K562 (cell line): Measurements from ENCODE around the gene UROD. TPM values are rescaled to one million over a fixed set of nuclear protein-coding genes. Genes with fewer than 3 reads are reported as not detected.

Experiments
- CAMTA2 ChIP-seq: fragments of 250-450 bp; sonication (Bioruptor Pico); conservative IDR thresholded peaks from 2 replicates; pipeline ENCODE4 v1.5.1; 2022
- CEBPB ChIP-seq: fragments of 450-650 bp; IDR thresholded peaks from 2 replicates; pipeline ENCODE4 v1.6.1; 2016; ENCODE audit warnings: missing genetic modification characterization, missing compliant biosample characterization
- EP300 ChIP-seq: IDR thresholded peaks from 2 replicates; pipeline ENCODE4 v1.6.1; 2012; ENCODE audit warnings: low read length, improper control_type of control experiment
- FOXP1 ChIP-seq: sonication (generic); formaldehyde crosslinking; IDR thresholded peaks from 2 replicates; pipeline ENCODE4 v1.8.0; 2022; ENCODE audit warnings: mild to moderate bottlenecking, missing genetic modification reagents
- HOXB6 ChIP-seq: fragments of 250-450 bp; sonication (Bioruptor Pico); IDR thresholded peaks from 2 replicates; pipeline ENCODE4 v1.5.1; 2022; ENCODE audit warnings: mild to moderate bottlenecking, borderline replicate concordance
- NR2C1 ChIP-seq, 2 experiments: fragments of 450-650 bp; IDR thresholded peaks; 2 replicates each; pipeline ENCODE4 v1.6.1; 2017; ENCODE audit warnings: mild to moderate bottlenecking in 2 of 2, antibody characterized with exemption in 1 of 2, inconsistent platforms in 1 of 2, missing compliant biosample characterization in 1 of 2, missing genetic modification characterization in 1 of 2
- PRMT5 ChIP-seq: sonication (generic); formaldehyde crosslinking; IDR thresholded peaks from 2 replicates; pipeline ENCODE4 v1.5.0; 2020; ENCODE audit warnings: missing genetic modification reagents
- RBFOX2 ChIP-seq: fragments of 200-400 bp; formaldehyde crosslinking; IDR thresholded peaks from 2 replicates; pipeline ENCODE4 v1.6.1; 2017; ENCODE audit warnings: low read depth, mild to moderate bottlenecking, low read length, moderate library complexity
- RBM14 ChIP-seq: fragments of 200-400 bp; formaldehyde crosslinking; IDR thresholded peaks from 2 replicates; pipeline ENCODE4 v1.6.1; 2018; ENCODE audit warnings: low read depth, mild to moderate bottlenecking, low read length, moderate library complexity, borderline replicate concordance; ENCODE audit not compliant: insufficient read depth
- RBM25 ChIP-seq: fragments of 200-400 bp; formaldehyde crosslinking; IDR thresholded peaks from 2 replicates; pipeline ENCODE4 v1.6.1; 2018; ENCODE audit warnings: low read length, low read depth, moderate library complexity; ENCODE audit not compliant: severe bottlenecking
- SMAD2 ChIP-seq: fragments of 150-350 bp; IDR thresholded peaks from 2 replicates; pipeline ENCODE4 v1.6.1; 2014; ENCODE audit warnings: low read depth, mild to moderate bottlenecking, low read length
- SMARCA5 ChIP-seq: fragments of 450-650 bp; IDR thresholded peaks from 2 replicates; pipeline ENCODE4 v1.6.1; 2016
- SMARCE1 ChIP-seq: fragments of 450-650 bp; IDR thresholded peaks from 2 replicates; pipeline ENCODE4 v1.7.1; 2016; ENCODE audit warnings: mild to moderate bottlenecking
- SOX6 ChIP-seq: fragments of 450-650 bp; IDR thresholded peaks from 2 replicates; pipeline ENCODE4 v1.6.1; 2014; ENCODE audit warnings: mild to moderate bottlenecking
- SRSF1 ChIP-seq: fragments of 200-400 bp; formaldehyde crosslinking; IDR thresholded peaks from 2 replicates; pipeline ENCODE4 v1.6.1; 2017; ENCODE audit warnings: mild to moderate bottlenecking, low read depth, low read length, moderate library complexity
- TGIF2 ChIP-seq: sonication (generic); formaldehyde crosslinking; IDR thresholded peaks from 2 replicates; pipeline ENCODE4 v1.8.1; 2022; ENCODE audit warnings: mild to moderate bottlenecking, missing genetic modification reagents, moderate library complexity
- ZFPM2 ChIP-seq: fragments of 250-450 bp; sonication (Bioruptor Pico); IDR thresholded peaks from 2 replicates; pipeline ENCODE4 v1.5.1; 2022; ENCODE audit warnings: mild to moderate bottlenecking
- ZKSCAN8 ChIP-seq: fragments of 200-800 bp; sonication (Bioruptor generic); IDR thresholded peaks from 2 replicates; pipeline ENCODE4 v1.6.1; 2016; ENCODE audit warnings: missing genetic modification characterization, missing compliant biosample characterization
- ZNF140 ChIP-seq: fragments of 250-450 bp; sonication (Bioruptor Pico); IDR thresholded peaks from 2 replicates; pipeline ENCODE4 v1.8.0; 2021; ENCODE audit warnings: moderate library complexity, mild to moderate bottlenecking, inconsistent platforms
- ZNF217 ChIP-seq: sonication (generic); formaldehyde crosslinking; IDR thresholded peaks from 2 replicates; pipeline ENCODE4 v1.8.0; 2022; ENCODE audit warnings: mild to moderate bottlenecking, missing genetic modification reagents
- ZNF717 ChIP-seq: fragments of 250-450 bp; sonication (Bioruptor Pico); IDR thresholded peaks from 2 replicates; pipeline ENCODE4 v1.5.0; 2021
- ZNF766 ChIP-seq: fragments of 200-800 bp; sonication (Bioruptor generic); conservative IDR thresholded peaks from 2 replicates; pipeline ENCODE4 v1.6.1; 2016; ENCODE audit warnings: missing genetic modification characterization, missing compliant biosample characterization
- polyA plus RNA-seq, 8 experiments: library from polyadenylated mRNA; depleted of rRNA in 4 of 8; stranded (reverse) in 5 of 8; unstranded in 3 of 8; fragments of >200 nt; fragmentation: Nextera tagmentation in 2 of 8; fragmentation: Illumina TruSeq in 1 of 8; extraction: Ambion mirVana in 2 of 8; extraction: Trizol in 1 of 8; gene quantifications; 2 replicates each; pipeline versions ENCODE4 v1.2.1 to v1.2.3, GENCODE V29; 2011 to 2014; ENCODE audit warnings: inconsistent platforms in 1 of 8, missing spikeins in 1 of 8
- total RNA-seq, 7 experiments: library from RNA; depleted of rRNA in 6 of 7; stranded (reverse); fragments of >200 nt in 6 of 7; fragmentation: Illumina TruSeq in 2 of 7; extraction: Trizol in 2 of 7; gene quantifications; 2 replicates each; pipeline versions ENCODE4 v1.2.1 to v1.2.3, GENCODE V29; 2011 to 2021; ENCODE audit warnings: low replicate concordance in 1 of 7
- TF ChIP-seq, protein P1 (sequence below): sonication (generic); formaldehyde crosslinking; IDR thresholded peaks from 2 replicates; pipeline ENCODE4 v1.8.0; 2023; ENCODE audit warnings: missing genetic modification reagents, mild to moderate bottlenecking, borderline replicate concordance
- TF ChIP-seq, protein P2 (sequence below): IDR thresholded peaks from 2 replicates; pipeline ENCODE4 v1.6.1; 2012; ENCODE audit warnings: low read depth, low read length, improper control_type of control experiment, borderline replicate concordance

UROD gene
- total and polyA plus RNA-seq, 9 of the 15 experiments (the other 6 are each of a cell fraction or from before 2014, with no cell fraction given), result 533 to 2,933 (median 1,100) TPM

DNA sequence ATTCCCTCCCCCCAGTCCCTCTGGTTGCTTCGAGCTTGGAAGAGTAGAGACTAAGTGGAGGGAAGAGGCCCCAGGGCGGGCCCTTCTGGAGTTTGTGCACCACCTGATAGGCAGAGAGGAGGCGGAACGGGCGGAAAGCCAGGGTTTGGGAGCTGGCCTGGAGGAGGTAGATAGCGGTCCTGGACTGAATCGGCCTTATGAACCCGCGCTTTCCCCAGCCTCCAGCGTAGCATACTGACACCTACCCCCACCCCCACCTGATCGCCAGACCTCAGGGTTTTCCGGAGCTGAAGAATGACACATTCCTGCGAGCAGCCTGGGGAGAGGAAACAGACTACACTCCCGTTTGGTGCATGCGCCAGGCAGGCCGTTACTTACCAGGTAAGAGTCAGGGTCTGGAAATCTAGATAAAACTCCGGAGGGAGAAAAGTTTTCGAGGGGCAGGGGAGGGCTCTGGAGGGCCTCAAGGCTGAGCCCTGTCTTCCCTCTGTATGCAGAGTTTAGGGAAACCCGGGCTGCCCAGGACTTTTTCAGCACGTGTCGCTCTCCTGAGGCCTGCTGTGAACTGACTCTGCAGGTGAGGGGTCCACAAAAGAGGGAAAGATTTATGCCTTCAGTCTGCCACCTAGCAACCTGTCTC is 705 bp downstream of the UROD start (continued):
- no peak; the same call in 1 of the 2 replicates for TF ChIP-seq TGIF2 (CRISPR knock-in tag)
- peak; percentile 59; the same call in 1 of the 2 replicates for TF ChIP-seq ZNF766 (CRISPR knock-in tag)
- TF ChIP-seq RBM25, result no peak
- peak; percentile 97 for TF ChIP-seq EP300
- TF ChIP-seq, protein P1, sequence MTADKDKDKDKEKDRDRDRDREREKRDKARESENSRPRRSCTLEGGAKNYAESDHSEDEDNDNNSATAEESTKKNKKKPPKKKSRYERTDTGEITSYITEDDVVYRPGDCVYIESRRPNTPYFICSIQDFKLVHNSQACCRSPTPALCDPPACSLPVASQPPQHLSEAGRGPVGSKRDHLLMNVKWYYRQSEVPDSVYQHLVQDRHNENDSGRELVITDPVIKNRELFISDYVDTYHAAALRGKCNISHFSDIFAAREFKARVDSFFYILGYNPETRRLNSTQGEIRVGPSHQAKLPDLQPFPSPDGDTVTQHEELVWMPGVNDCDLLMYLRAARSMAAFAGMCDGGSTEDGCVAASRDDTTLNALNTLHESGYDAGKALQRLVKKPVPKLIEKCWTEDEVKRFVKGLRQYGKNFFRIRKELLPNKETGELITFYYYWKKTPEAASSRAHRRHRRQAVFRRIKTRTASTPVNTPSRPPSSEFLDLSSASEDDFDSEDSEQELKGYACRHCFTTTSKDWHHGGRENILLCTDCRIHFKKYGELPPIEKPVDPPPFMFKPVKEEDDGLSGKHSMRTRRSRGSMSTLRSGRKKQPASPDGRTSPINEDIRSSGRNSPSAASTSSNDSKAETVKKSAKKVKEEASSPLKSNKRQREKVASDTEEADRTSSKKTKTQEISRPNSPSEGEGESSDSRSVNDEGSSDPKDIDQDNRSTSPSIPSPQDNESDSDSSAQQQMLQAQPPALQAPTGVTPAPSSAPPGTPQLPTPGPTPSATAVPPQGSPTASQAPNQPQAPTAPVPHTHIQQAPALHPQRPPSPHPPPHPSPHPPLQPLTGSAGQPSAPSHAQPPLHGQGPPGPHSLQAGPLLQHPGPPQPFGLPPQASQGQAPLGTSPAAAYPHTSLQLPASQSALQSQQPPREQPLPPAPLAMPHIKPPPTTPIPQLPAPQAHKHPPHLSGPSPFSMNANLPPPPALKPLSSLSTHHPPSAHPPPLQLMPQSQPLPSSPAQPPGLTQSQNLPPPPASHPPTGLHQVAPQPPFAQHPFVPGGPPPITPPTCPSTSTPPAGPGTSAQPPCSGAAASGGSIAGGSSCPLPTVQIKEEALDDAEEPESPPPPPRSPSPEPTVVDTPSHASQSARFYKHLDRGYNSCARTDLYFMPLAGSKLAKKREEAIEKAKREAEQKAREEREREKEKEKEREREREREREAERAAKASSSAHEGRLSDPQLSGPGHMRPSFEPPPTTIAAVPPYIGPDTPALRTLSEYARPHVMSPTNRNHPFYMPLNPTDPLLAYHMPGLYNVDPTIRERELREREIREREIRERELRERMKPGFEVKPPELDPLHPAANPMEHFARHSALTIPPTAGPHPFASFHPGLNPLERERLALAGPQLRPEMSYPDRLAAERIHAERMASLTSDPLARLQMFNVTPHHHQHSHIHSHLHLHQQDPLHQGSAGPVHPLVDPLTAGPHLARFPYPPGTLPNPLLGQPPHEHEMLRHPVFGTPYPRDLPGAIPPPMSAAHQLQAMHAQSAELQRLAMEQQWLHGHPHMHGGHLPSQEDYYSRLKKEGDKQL (CRISPR knock-in tag), result peak; percentile 91
- TF ChIP-seq ZNF217 (CRISPR knock-in tag), result no peak
- no peak for TF ChIP-seq ZNF717 (CRISPR knock-in tag)
- TF ChIP-seq ZFPM2 (CRISPR knock-in tag), result no peak
- TF ChIP-seq NR2C1 (IDR thresholded peaks at IDR 0.05), result no peak
- TF ChIP-seq NR2C1 (tag; IDR thresholded peaks at IDR 0.05), result peak; percentile 45; the same call in 1 of the 2 replicates
- TF ChIP-seq SMARCE1, result peak; percentile 97
- no peak for TF ChIP-seq RBM14
- TF ChIP-seq HOXB6 (CRISPR knock-in tag), result no peak
- TF ChIP-seq PRMT5 (CRISPR knock-in tag), result no peak
- peak; percentile 93 for TF ChIP-seq SOX6
- TF ChIP-seq RBFOX2, result peak; percentile 90
- no peak for TF ChIP-seq CAMTA2
- TF ChIP-seq FOXP1, result no peak
- no peak for TF ChIP-seq ZNF140 (CRISPR knock-in tag)
- TF ChIP-seq SMAD2, result no peak
- TF ChIP-seq ZKSCAN8 (CRISPR knock-in tag), result peak; percentile 63; the same call in 1 of the 2 replicates
- TF ChIP-seq, protein P2, sequence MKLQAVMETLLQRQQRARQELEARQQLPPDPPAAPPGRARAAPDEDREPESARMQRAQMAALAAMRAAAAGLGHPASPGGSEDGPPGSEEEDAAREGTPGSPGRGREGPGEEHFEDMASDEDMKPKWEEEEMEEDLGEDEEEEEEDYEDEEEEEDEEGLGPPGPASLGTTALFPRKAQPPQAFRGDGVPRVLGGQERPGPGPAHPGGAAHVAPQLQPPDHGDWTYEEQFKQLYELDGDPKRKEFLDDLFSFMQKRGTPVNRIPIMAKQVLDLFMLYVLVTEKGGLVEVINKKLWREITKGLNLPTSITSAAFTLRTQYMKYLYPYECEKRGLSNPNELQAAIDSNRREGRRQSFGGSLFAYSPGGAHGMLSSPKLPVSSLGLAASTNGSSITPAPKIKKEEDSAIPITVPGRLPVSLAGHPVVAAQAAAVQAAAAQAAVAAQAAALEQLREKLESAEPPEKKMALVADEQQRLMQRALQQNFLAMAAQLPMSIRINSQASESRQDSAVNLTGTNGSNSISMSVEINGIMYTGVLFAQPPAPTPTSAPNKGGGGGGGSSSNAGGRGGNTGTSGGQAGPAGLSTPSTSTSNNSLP, result peak; percentile 67; the same call in 1 of the 2 replicates
- TF ChIP-seq SRSF1, result no peak
- no peak for TF ChIP-seq CEBPB (tag)
- no peak for TF ChIP-seq SMARCA5
